ENCODE data around the gene SMTNL1. TPM values are rescaled to one million over a fixed set of nuclear protein-coding genes. Genes with fewer than 3 reads are reported as not detected.

SMTNL1 gene
- total and polyA plus RNA-seq, 9 of the 15 experiments (the other 6 are each of a cell fraction or from before 2014, with no cell fraction given): not detected

- TF ChIP-seq CLOCK (CRISPR knock-in tag; IDR thresholded peaks at IDR 0.05; ENCODE audit: borderline replicate concordance) (no peak), HNRNPLL (IDR thresholded peaks at IDR 0.05; ENCODE audit: low read depth, low read length, poor library complexity, severe bottlenecking) (no peak), E2F1 (CRISPR knock-in tag; IDR thresholded peaks at IDR 0.05) (no peak), ZNF511 (CRISPR knock-in tag; IDR thresholded peaks at IDR 0.05) (no peak), HMG20A (CRISPR knock-in tag; conservative IDR thresholded peaks at IDR 0.05) (no peak), ZNF121 (CRISPR knock-in tag; conservative IDR thresholded peaks at IDR 0.05) (no peak), ZNF655 (CRISPR knock-in tag; IDR thresholded peaks at IDR 0.05) (no peak), ZNF282 (CRISPR knock-in tag; IDR thresholded peaks at IDR 0.05) (no peak), CUX1 (CRISPR knock-in tag; IDR thresholded peaks at IDR 0.05) (no peak), NFYB (IDR thresholded peaks at IDR 0.05; ENCODE audit: extremely low read depth, insufficient read length) (no peak), TCF15 (CRISPR knock-in tag; IDR thresholded peaks at IDR 0.05) (no peak), NEUROD1 (IDR thresholded peaks at IDR 0.05; ENCODE audit: borderline replicate concordance, low read depth, low read length, partially characterized antibody) (no peak), ATF1 (CRISPR knock-in tag; IDR thresholded peaks at IDR 0.05) (no peak), ATF1 (tag; IDR thresholded peaks at IDR 0.05) (no peak), NFATC3 (IDR thresholded peaks at IDR 0.05) (no peak), KLF16 (IDR thresholded peaks at IDR 0.05) (no peak)
These were observed 22.7 kb upstream of the SMTNL1 start (continued) for GRCh38 chr11:57514538-57515331.

All from K562 (cell line).